OCI-LY7 (cell line): Measurements from ENCODE around the gene TTC28.

ENCODE experiments used
- CTCF ChIP-seq: fragments of 200-600 bp; sonication (generic); conservative IDR thresholded peaks from 2 replicates; pipeline ENCODE4 v1.5.1; 2014; ENCODE audit warnings: mild to moderate bottlenecking, antibody characterized with exemption, low read length, moderate library complexity, mixed read lengths
- EZH2phosphoT487 ChIP-seq: fragments of 200-600 bp; sonication (generic); IDR thresholded peaks from 2 replicates; pipeline ENCODE4 v1.6.1; 2018; ENCODE audit warnings: low read depth, borderline replicate concordance, mild to moderate bottlenecking, mixed run types, antibody characterized with exemption, low read length, moderate library complexity, mixed read lengths

GRCh38 chr22:28351476-28351875 lies 328.2 kb downstream of the TTC28 start:
- TF ChIP-seq CTCF (no peak), EZH2phosphoT487 (no peak)
